HEK293T (cell line): Measurements from ENCODE around the gene AGPAT4.

Experiments used
- ARNT ChIP-seq: fragments of 450-650 bp; IDR thresholded peaks from 2 replicates; pipeline ENCODE4 v1.6.1; 2017; ENCODE audit warnings: mild to moderate bottlenecking
- BHLHE40 ChIP-seq: fragments of 450-650 bp; IDR thresholded peaks from 2 replicates; pipeline ENCODE4 v1.6.1; 2016; ENCODE audit warnings: mild to moderate bottlenecking, moderate library complexity, borderline replicate concordance
- CTBP1 ChIP-seq: fragments of 450-650 bp; IDR thresholded peaks from 2 replicates; pipeline ENCODE4 v1.6.1; 2016; ENCODE audit warnings: borderline replicate concordance
- ELF4 ChIP-seq: fragments of 450-650 bp; IDR thresholded peaks from 2 replicates; pipeline ENCODE4 v1.6.1; 2017; ENCODE audit warnings: antibody characterized with exemption
- FOXK2 ChIP-seq: fragments of 450-650 bp; IDR thresholded peaks from 2 replicates; pipeline ENCODE4 v1.6.1; 2016; ENCODE audit warnings: mild to moderate bottlenecking
- HDGF ChIP-seq: fragments of 450-650 bp; IDR thresholded peaks from 2 replicates; pipeline ENCODE4 v1.6.1; 2017; ENCODE audit warnings: antibody characterized with exemption, borderline replicate concordance
- L3MBTL2 ChIP-seq: fragments of 450-650 bp; conservative IDR thresholded peaks from 2 replicates; pipeline ENCODE4 v1.6.1; 2016; ENCODE audit warnings: mild to moderate bottlenecking
- NFRKB ChIP-seq: fragments of 450-650 bp; IDR thresholded peaks from 2 replicates; pipeline ENCODE4 v1.6.1; 2016; ENCODE audit warnings: mild to moderate bottlenecking, moderate library complexity
- SP1 ChIP-seq: fragments of 450-650 bp; IDR thresholded peaks from 2 replicates; pipeline ENCODE4 v1.6.1; 2017
- SUZ12 ChIP-seq: fragments of 450-650 bp; IDR thresholded peaks from 2 replicates; pipeline ENCODE4 v1.6.1; 2016; ENCODE audit warnings: mild to moderate bottlenecking
- TARDBP ChIP-seq: fragments of 450-650 bp; IDR thresholded peaks from 2 replicates; pipeline ENCODE4 v1.6.1; 2016
- ZNF384 ChIP-seq: fragments of 450-650 bp; IDR thresholded peaks from 2 replicates; pipeline ENCODE4 v1.6.1; 2016

DNA sequence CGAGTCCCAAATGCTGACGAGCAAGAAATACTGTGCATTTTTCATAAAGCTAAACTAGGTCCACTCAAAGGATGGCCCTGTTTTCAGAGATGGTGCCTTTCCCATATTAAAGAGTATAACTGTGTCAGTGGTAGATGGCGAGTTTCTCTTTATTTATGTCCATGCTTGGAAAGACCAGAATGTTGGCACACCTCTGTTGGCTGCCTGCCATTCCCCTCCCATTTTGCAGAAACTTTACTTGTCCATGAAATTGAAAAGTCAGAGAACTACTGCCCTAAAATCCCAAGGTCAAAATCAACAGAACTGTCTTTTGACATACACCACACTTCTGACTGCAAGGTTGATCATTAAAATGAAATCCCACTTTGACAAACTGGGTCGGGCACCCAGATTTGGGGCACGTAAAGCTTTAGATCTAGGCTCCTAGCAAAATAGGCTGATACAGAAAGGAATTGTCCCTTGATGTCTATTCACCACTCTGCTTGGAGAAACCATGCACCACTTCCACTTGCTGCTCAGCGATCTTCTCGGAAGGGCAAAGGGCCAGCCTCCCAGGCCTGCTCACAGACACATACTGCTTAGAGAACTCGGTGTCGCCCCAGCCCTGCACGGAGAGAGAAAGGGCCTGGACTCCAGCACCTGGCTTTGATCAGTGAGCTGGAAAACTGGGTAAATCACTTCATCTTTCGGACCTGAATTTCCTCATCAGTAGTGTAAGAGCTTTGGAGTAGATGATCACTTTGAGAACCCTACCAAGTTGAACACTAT lies 130.0 kb downstream of the AGPAT4 start:
- TF ChIP-seq TARDBP (no peak), BHLHE40 (no peak), SP1 (no peak), ELF4 (no peak), L3MBTL2 (no peak), NFRKB (no peak), CTBP1 (no peak), HDGF (no peak), SUZ12 (no peak), FOXK2 (no peak), ZNF384 (no peak), ARNT (no peak)
